ENCODE results near the gene EFCAB11.

The EFCAB11 gene

GRCh38 chr14:89965839-89966238 is 11.3 kb upstream of the EFCAB11 start (continued):
- TF ChIP-seq, protein P1, sequence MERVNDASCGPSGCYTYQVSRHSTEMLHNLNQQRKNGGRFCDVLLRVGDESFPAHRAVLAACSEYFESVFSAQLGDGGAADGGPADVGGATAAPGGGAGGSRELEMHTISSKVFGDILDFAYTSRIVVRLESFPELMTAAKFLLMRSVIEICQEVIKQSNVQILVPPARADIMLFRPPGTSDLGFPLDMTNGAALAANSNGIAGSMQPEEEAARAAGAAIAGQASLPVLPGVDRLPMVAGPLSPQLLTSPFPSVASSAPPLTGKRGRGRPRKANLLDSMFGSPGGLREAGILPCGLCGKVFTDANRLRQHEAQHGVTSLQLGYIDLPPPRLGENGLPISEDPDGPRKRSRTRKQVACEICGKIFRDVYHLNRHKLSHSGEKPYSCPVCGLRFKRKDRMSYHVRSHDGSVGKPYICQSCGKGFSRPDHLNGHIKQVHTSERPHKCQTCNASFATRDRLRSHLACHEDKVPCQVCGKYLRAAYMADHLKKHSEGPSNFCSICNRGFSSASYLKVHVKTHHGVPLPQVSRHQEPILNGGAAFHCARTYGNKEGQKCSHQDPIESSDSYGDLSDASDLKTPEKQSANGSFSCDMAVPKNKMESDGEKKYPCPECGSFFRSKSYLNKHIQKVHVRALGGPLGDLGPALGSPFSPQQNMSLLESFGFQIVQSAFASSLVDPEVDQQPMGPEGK (CRISPR knock-in tag; IDR thresholded peaks at IDR 0.05; ENCODE audit: borderline replicate concordance) = no peak
- no peak for TF ChIP-seq ESRRG (CRISPR knock-in tag; IDR thresholded peaks at IDR 0.05)

DNA sequence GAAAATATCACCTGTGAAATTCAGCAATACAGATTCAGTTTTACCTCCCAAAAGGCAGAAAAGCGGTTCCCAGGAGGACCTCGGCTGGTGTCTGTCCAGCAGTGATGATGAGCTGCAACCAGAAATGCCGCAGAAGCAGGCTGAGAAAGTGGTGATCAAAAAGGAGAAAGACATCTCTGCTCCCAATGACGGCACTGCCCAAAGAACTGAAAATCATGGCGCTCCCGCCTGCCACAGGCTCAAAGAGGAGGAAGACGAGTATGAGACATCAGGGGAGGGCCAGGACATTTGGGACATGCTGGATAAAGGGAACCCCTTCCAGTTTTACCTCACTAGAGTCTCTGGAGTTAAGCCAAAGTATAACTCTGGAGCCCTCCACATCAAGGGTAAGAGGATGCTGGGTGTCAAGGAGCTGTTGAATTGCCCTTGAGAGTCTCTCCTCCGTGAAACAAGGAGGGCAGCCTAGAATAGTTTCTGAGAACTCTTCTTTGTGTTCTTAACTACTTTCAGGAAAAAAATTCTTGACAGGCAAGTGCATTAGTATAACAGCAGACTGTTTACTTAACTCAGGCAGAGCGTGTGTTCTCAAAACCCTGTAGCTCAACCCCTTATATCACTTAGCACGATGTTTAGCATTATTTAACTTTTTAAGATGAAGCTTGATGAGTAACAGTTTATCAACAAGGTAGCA is 8.9 kb upstream of the EFCAB11 start:
- TF ChIP-seq ZNF565 (CRISPR knock-in tag; conservative IDR thresholded peaks at IDR 0.05; ENCODE audit: low read depth) (no peak), ZC3H10 (CRISPR knock-in tag; IDR thresholded peaks at IDR 0.05) (no peak), ZNF8 (CRISPR knock-in tag; IDR thresholded peaks at IDR 0.05) (no peak), OSR1 (CRISPR knock-in tag; IDR thresholded peaks at IDR 0.05) (no peak), ZNF70 (CRISPR knock-in tag; IDR thresholded peaks at IDR 0.05) (no peak), ZFP30 (CRISPR knock-in tag; IDR thresholded peaks at IDR 0.05) (no peak), ARNTL (CRISPR knock-in tag; IDR thresholded peaks at IDR 0.05; ENCODE audit: borderline replicate concordance, low read depth) (no peak), BACH2 (CRISPR knock-in tag; IDR thresholded peaks at IDR 0.05; ENCODE audit: borderline replicate concordance) (no peak), ISL1 (CRISPR knock-in tag; IDR thresholded peaks at IDR 0.05) (no peak), CSDC2 (CRISPR knock-in tag; IDR thresholded peaks at IDR 0.05) (no peak), RARB (CRISPR knock-in tag; IDR thresholded peaks at IDR 0.05) (no peak), CREB5 (CRISPR knock-in tag; IDR thresholded peaks at IDR 0.05; ENCODE audit: low read depth) (no peak), ESRRG (CRISPR knock-in tag; IDR thresholded peaks at IDR 0.05) (no peak), TCF4 (CRISPR knock-in tag; IDR thresholded peaks at IDR 0.05; ENCODE audit: borderline replicate concordance) (no peak), PPARA (CRISPR knock-in tag; IDR thresholded peaks at IDR 0.05; ENCODE audit: borderline replicate concordance) (no peak), CSRNP3 (CRISPR knock-in tag; IDR thresholded peaks at IDR 0.05) (no peak)
- TF ChIP-seq, protein P1 (CRISPR knock-in tag; IDR thresholded peaks at IDR 0.05; ENCODE audit: borderline replicate concordance) = no peak
- TF ChIP-seq, protein P2, sequence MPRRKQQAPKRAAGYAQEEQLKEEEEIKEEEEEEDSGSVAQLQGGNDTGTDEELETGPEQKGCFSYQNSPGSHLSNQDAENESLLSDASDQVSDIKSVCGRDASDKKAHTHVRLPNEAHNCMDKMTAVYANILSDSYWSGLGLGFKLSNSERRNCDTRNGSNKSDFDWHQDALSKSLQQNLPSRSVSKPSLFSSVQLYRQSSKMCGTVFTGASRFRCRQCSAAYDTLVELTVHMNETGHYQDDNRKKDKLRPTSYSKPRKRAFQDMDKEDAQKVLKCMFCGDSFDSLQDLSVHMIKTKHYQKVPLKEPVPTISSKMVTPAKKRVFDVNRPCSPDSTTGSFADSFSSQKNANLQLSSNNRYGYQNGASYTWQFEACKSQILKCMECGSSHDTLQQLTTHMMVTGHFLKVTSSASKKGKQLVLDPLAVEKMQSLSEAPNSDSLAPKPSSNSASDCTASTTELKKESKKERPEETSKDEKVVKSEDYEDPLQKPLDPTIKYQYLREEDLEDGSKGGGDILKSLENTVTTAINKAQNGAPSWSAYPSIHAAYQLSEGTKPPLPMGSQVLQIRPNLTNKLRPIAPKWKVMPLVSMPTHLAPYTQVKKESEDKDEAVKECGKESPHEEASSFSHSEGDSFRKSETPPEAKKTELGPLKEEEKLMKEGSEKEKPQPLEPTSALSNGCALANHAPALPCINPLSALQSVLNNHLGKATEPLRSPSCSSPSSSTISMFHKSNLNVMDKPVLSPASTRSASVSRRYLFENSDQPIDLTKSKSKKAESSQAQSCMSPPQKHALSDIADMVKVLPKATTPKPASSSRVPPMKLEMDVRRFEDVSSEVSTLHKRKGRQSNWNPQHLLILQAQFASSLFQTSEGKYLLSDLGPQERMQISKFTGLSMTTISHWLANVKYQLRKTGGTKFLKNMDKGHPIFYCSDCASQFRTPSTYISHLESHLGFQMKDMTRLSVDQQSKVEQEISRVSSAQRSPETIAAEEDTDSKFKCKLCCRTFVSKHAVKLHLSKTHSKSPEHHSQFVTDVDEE (CRISPR knock-in tag; IDR thresholded peaks at IDR 0.05) = no peak
- no peak for ATAC-seq

DNA sequence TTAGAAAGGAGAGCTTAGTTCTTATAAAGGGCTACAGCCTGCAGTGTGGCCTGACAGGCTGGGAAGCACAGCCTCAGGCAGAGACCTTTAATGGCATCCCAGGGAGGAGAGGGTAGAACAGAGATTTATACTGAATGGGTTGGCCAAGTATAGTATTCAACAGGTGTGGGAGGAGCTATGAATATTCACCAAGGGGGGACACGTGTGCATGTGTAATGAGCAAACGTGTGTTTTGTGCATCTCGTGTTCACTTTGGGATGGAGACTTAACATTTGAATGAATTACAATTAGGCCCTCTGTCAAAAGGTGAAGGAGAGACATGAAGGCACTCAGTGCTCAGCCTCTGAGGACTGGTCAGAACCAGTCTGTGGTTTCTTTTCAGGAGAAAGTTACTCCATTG is 6.4 kb upstream of the EFCAB11 start:
- TF ChIP-seq CSDC2 (CRISPR knock-in tag; IDR thresholded peaks at IDR 0.05) = no peak
- TF ChIP-seq ESRRG (CRISPR knock-in tag; IDR thresholded peaks at IDR 0.05) = no peak
- no peak for TF ChIP-seq TOX (CRISPR knock-in tag; IDR thresholded peaks at IDR 0.05; ENCODE audit: borderline replicate concordance)
- TF ChIP-seq ZFP30 (CRISPR knock-in tag; IDR thresholded peaks at IDR 0.05) = no peak
- no peak for TF ChIP-seq TCF4 (CRISPR knock-in tag; IDR thresholded peaks at IDR 0.05; ENCODE audit: borderline replicate concordance)
- TF ChIP-seq CSRNP3 (CRISPR knock-in tag; IDR thresholded peaks at IDR 0.05) = no peak
- no peak for TF ChIP-seq ZNF8 (CRISPR knock-in tag; IDR thresholded peaks at IDR 0.05)
- TF ChIP-seq, protein P1 (CRISPR knock-in tag; IDR thresholded peaks at IDR 0.05; ENCODE audit: borderline replicate concordance) = no peak
- TF ChIP-seq BACH2 (CRISPR knock-in tag; IDR thresholded peaks at IDR 0.05; ENCODE audit: borderline replicate concordance) = no peak
- no peak for TF ChIP-seq SNAI2 (CRISPR knock-in tag; IDR thresholded peaks at IDR 0.05)
- no peak for TF ChIP-seq ISL1 (CRISPR knock-in tag; IDR thresholded peaks at IDR 0.05)
- no peak for TF ChIP-seq OSR1 (CRISPR knock-in tag; IDR thresholded peaks at IDR 0.05)
- TF ChIP-seq ARNTL (CRISPR knock-in tag; IDR thresholded peaks at IDR 0.05; ENCODE audit: borderline replicate concordance, low read depth) = no peak
- no peak for TF ChIP-seq RARB (CRISPR knock-in tag; IDR thresholded peaks at IDR 0.05)
- no peak for TF ChIP-seq ZC3H10 (CRISPR knock-in tag; IDR thresholded peaks at IDR 0.05)
- no peak for ATAC-seq
